Measurements from ENCODE around the gene ELN.

GRCh38 chr7:74069790-74070618, 42.0 kb downstream of the ELN start:
- TF ChIP-seq, protein P1, sequence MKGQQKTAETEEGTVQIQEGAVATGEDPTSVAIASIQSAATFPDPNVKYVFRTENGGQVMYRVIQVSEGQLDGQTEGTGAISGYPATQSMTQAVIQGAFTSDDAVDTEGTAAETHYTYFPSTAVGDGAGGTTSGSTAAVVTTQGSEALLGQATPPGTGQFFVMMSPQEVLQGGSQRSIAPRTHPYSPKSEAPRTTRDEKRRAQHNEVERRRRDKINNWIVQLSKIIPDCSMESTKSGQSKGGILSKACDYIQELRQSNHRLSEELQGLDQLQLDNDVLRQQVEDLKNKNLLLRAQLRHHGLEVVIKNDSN (IDR thresholded peaks at IDR 0.05): no peak
- TF ChIP-seq YY1 (IDR thresholded peaks at IDR 0.05; ENCODE audit: low read depth): no peak
- TF ChIP-seq MAX (IDR thresholded peaks at IDR 0.05): no peak
